ENCODE results near the gene SLC8A2. TPM values are rescaled to one million over a fixed set of nuclear protein-coding genes. Genes with fewer than 3 reads are reported as not detected.

The SLC8A2 gene
- total RNA-seq, 1 experiment from 2014 or later = 0.10 TPM

DNA sequence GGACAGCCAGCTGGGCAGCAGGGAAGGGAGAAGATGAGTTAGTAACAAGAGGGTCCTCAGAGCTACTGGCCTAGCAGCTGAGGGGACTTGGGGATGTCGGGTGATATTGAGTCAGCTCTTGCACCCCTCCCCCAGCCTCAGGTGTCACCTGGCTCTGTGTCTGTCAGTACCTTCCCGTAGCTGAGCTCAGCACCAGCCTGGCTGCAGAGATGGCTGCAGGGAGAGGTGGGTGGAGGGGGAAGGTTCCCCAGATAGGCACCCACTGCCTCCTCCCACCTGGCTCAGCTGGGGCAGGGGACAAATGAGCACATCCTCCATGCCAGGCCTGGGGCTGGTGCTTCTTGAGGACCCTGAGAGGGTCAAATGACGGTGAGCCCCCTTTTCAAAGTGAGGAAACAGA is 19.2 kb upstream of the SLC8A2 start:
- intact Hi-C loops (cut with micrococcal nuclease; ENCODE audit: unreplicated experiment) = no loop called here
- CTCF ChIA-PET = no interaction called here
- no TSS peak for BruUV-seq (replicated peaks)
- Histone ChIP-seq H3K27me3 (ENCODE audit: control insufficient read depth, insufficient read depth, low read length) (no peaks in the 10 kb centered on the region), H3K4me1 (ENCODE audit: control insufficient read depth, insufficient read depth, low read length) (no peaks in the 10 kb centered on the region; the same call in 1 of the 2 replicates), H3K27ac (ENCODE audit: low read length) (no peak overlapping the region), H3K4me3 (ENCODE audit: low read depth in 2 of 2, low read length in 2 of 2) (no peak overlapping the region), H3K9me3 (ENCODE audit: control insufficient read depth, insufficient read depth, low read depth, low read length) (no peaks in the 10 kb centered on the region), H3K36me3 (ENCODE audit: control insufficient read depth, insufficient read depth, low read length) (no peaks in the 10 kb centered on the region)
- POLR2A ChIA-PET = interaction anchor here (0.5 to 0.6 kb wide), 2 partner anchors 110 to 121 kb away, joined by 5 to 7 read pairs; no protein-coding TSS in a partner anchor
- in situ Hi-C loops (cut with HindIII; ENCODE audit: low pct_unique_long_range_greater_than_20kb, low sequenced_read_pairs) = no loop called here
- TF ChIP-seq SIN3A (IDR thresholded peaks at IDR 0.05; ENCODE audit: borderline replicate concordance, insufficient read depth, low read depth, low read length) (no peak), POLR2AphosphoS5 (IDR thresholded peaks at IDR 0.05; ENCODE audit: low read depth, low read length) (no peak), REST (IDR thresholded peaks at IDR 0.05; ENCODE audit: insufficient read depth in 1 of 2, low read depth in 2 of 2, low read length in 1 of 2) (no peak), TCF7L2 (IDR thresholded peaks at IDR 0.05; ENCODE audit: low read depth, low read length) (no peak)
- TF ChIP-seq, protein P1, sequence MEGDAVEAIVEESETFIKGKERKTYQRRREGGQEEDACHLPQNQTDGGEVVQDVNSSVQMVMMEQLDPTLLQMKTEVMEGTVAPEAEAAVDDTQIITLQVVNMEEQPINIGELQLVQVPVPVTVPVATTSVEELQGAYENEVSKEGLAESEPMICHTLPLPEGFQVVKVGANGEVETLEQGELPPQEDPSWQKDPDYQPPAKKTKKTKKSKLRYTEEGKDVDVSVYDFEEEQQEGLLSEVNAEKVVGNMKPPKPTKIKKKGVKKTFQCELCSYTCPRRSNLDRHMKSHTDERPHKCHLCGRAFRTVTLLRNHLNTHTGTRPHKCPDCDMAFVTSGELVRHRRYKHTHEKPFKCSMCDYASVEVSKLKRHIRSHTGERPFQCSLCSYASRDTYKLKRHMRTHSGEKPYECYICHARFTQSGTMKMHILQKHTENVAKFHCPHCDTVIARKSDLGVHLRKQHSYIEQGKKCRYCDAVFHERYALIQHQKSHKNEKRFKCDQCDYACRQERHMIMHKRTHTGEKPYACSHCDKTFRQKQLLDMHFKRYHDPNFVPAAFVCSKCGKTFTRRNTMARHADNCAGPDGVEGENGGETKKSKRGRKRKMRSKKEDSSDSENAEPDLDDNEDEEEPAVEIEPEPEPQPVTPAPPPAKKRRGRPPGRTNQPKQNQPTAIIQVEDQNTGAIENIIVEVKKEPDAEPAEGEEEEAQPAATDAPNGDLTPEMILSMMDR (IDR thresholded peaks at IDR 0.05) = no peak
- no peak for ATAC-seq
- DNase-seq (ENCODE audit: low read depth, low spot score) = no peak

DNA sequence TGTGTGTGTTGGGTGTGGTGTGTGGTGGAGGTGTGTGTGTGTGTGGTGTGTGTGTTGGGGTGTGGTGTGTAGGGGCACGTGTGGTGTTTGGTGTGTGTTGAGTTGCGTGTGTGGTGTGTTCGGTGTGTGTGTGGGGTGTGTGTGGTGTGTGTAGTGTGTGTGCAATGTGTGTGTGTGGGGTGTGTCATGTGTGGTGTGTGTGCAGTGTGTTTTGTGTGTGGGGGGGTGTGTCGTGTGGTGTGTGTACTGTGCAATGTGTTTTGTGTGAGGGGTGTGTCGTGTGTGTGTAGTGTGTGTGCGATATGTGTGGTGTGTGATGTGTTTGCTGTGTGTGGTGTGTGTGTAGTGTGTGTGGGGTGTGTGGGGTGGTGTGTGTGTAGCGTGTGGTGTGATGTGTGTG is 18.3 kb upstream of the SLC8A2 start:
- POLR2A ChIA-PET = no interaction called here

More for the DNA sequence above, 18.3 kb upstream of the SLC8A2 start:
- in situ Hi-C loops (cut with HindIII; ENCODE audit: low pct_unique_long_range_greater_than_20kb, low sequenced_read_pairs) = no loop called here
- no peaks in the 10 kb centered on the region for H3K36me3 ChIP-seq (ENCODE audit: control insufficient read depth, insufficient read depth, low read length)
- no peaks in the 10 kb centered on the region for H3K9me3 ChIP-seq (ENCODE audit: control insufficient read depth, insufficient read depth, low read depth, low read length)
- intact Hi-C loops (cut with micrococcal nuclease; ENCODE audit: unreplicated experiment) = no loop called here
- no peaks in the 10 kb centered on the region for H3K27me3 ChIP-seq (ENCODE audit: control insufficient read depth, insufficient read depth, low read length)
- H3K4me3 ChIP-seq (ENCODE audit: low read depth in 2 of 2, low read length in 2 of 2) = no peak overlapping the region
- CTCF ChIA-PET = no interaction called here
- peaks cover 2% of the 10 kb centered on the region for H3K4me1 ChIP-seq (ENCODE audit: control insufficient read depth, insufficient read depth, low read length)
- DNase-seq (ENCODE audit: low read depth, low spot score) = no peak
- no peak for TF ChIP-seq POLR2AphosphoS5 (IDR thresholded peaks at IDR 0.05; ENCODE audit: low read depth, low read length)
- TF ChIP-seq REST (IDR thresholded peaks at IDR 0.05; ENCODE audit: insufficient read depth in 1 of 2, low read depth in 2 of 2, low read length in 1 of 2) = no peak
- no peak for TF ChIP-seq SIN3A (IDR thresholded peaks at IDR 0.05; ENCODE audit: borderline replicate concordance, insufficient read depth, low read depth, low read length)
- TF ChIP-seq, protein P1 (IDR thresholded peaks at IDR 0.05) = no peak
- no peak for TF ChIP-seq TCF7L2 (IDR thresholded peaks at IDR 0.05; ENCODE audit: low read depth, low read length)
- H3K27ac ChIP-seq (ENCODE audit: low read length) = no peak overlapping the region
- ATAC-seq = no peak
- no TSS peak for BruUV-seq (replicated peaks)

Data from Panc1 (cell line).